Breast epithelium (tissue), 3 donors: ENCODE data around the gene SLC5A6.

Experiments used
- POLR2A ChIP-seq: fragments of 450-650 bp; IDR thresholded peaks from one replicate; pipeline ENCODE4 v1.6.1; 2016; ENCODE audit warnings: antibody characterized with exemption, mild to moderate bottlenecking, moderate library complexity
- TF ChIP-seq, protein P1 (sequence below), 3 donors: fragments of 450-650 bp; IDR thresholded peaks; one replicate each; pipeline ENCODE4 v1.5.1; 2016 to 2017; ENCODE audit warnings: antibody characterized with exemption in 3 of 3, mild to moderate bottlenecking in 3 of 3, moderate library complexity in 3 of 3

DNA sequence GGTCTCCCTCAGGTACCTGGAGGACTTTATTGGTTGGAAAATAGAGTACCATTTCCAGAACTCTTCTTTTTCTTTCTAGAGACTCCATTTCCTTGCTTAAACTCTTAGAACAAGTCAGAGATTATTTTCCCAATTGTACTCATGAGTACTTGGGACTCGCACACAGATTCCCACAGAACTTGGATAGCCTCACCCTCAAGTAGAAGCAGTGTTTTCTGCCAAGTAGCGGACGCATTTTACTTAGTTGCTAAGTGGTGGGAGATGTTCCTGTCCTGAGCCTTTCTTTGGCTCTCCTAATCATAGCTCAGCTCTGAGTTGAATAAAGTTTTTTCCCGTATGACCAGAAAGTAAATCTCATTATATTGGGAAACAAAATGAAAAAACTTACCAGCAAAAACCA is 33.6 kb upstream of the SLC5A6 start:
- TF ChIP-seq, protein P1, sequence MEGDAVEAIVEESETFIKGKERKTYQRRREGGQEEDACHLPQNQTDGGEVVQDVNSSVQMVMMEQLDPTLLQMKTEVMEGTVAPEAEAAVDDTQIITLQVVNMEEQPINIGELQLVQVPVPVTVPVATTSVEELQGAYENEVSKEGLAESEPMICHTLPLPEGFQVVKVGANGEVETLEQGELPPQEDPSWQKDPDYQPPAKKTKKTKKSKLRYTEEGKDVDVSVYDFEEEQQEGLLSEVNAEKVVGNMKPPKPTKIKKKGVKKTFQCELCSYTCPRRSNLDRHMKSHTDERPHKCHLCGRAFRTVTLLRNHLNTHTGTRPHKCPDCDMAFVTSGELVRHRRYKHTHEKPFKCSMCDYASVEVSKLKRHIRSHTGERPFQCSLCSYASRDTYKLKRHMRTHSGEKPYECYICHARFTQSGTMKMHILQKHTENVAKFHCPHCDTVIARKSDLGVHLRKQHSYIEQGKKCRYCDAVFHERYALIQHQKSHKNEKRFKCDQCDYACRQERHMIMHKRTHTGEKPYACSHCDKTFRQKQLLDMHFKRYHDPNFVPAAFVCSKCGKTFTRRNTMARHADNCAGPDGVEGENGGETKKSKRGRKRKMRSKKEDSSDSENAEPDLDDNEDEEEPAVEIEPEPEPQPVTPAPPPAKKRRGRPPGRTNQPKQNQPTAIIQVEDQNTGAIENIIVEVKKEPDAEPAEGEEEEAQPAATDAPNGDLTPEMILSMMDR (IDR thresholded peaks at IDR 0.05) = no peak
- no peak for TF ChIP-seq POLR2A
